ENCODE data around the gene CD96.

CD96 gene

GRCh38 chr3:111635403-111635802 lies 93.4 kb downstream of the CD96 start:
- no peak overlapping the region for H3K4me3 Mint-ChIP-seq
- no peaks in the 10 kb centered on the region for H3K27me3 Mint-ChIP-seq (ENCODE audit: low read depth)
- H3K27ac Mint-ChIP-seq: no peak overlapping the region
- H3K4me1 Mint-ChIP-seq: peaks cover 13% of the 10 kb centered on the region
- H3K36me3 Mint-ChIP-seq (ENCODE audit: low read depth): no peaks in the 10 kb centered on the region
- peaks cover 25% of the 10 kb centered on the region for H3K9me3 Mint-ChIP-seq
- TF ChIP-seq CTCF (IDR thresholded peaks at IDR 0.05; ENCODE audit: unreplicated experiment in 3 of 3): no peak

GRCh38 chr3:111636366-111636885 lies 94.4 kb downstream of the CD96 start:
- no peaks in the 10 kb centered on the region for H3K36me3 Mint-ChIP-seq (ENCODE audit: low read depth)
- H3K27ac Mint-ChIP-seq: peak overlapping the region in 1 of 3 experiments; percentile 6
- peaks cover 13% of the 10 kb centered on the region for H3K4me1 Mint-ChIP-seq
- peaks cover 21% of the 10 kb centered on the region for H3K9me3 Mint-ChIP-seq
- no peaks in the 10 kb centered on the region for H3K27me3 Mint-ChIP-seq (ENCODE audit: low read depth)
- TF ChIP-seq CTCF (IDR thresholded peaks at IDR 0.05; ENCODE audit: unreplicated experiment in 3 of 3): no peak
- no peak overlapping the region for H3K4me3 Mint-ChIP-seq

- H3K36me3 Mint-ChIP-seq (ENCODE audit: low read depth): peaks cover 6% of the 10 kb centered on the region
- no peak overlapping the region for H3K4me3 Mint-ChIP-seq
- H3K27me3 Mint-ChIP-seq (ENCODE audit: low read depth): no peaks in the 10 kb centered on the region
- no peak for TF ChIP-seq CTCF (IDR thresholded peaks at IDR 0.05; ENCODE audit: unreplicated experiment in 3 of 3)
- no peak overlapping the region for H3K27ac Mint-ChIP-seq
- peaks cover 34% of the 10 kb centered on the region for H3K9me3 Mint-ChIP-seq
- H3K4me1 Mint-ChIP-seq: peaks cover 13% of the 10 kb centered on the region
These were observed 97.3 kb downstream of the CD96 start for GRCh38 chr3:111639316-111639715.

- Mint-ChIP-seq H3K4me1 (no peaks in the 10 kb centered on the region), H3K9me3 (peaks cover 8% of the 10 kb centered on the region), H3K27me3 (ENCODE audit: low read depth) (peaks cover 6% of the 10 kb centered on the region), H3K4me3 (no peak overlapping the region), H3K36me3 (ENCODE audit: low read depth) (no peaks in the 10 kb centered on the region), H3K27ac (no peak overlapping the region)
- TF ChIP-seq CTCF (IDR thresholded peaks at IDR 0.05; ENCODE audit: unreplicated experiment in 3 of 3): no peak
These were observed 107.1 kb downstream of the CD96 start for GRCh38 chr3:111648991-111649579.

- no peaks in the 10 kb centered on the region for H3K4me1 Mint-ChIP-seq
- no peak for TF ChIP-seq CTCF (IDR thresholded peaks at IDR 0.05; ENCODE audit: unreplicated experiment in 3 of 3)
These were observed 108.6 kb downstream of the CD96 start for GRCh38 chr3:111650378-111651275.

More at GRCh38 chr3:111650378-111651275, 108.6 kb downstream of the CD96 start:
- Mint-ChIP-seq H3K27me3 (ENCODE audit: low read depth) (peaks cover 6% of the 10 kb centered on the region), H3K4me3 (no peak overlapping the region), H3K36me3 (ENCODE audit: low read depth) (no peaks in the 10 kb centered on the region), H3K9me3 (no peaks in the 10 kb centered on the region), H3K27ac (no peak overlapping the region)

All from nephron (organoid).